WTC11 (cell line): ENCODE results near the gene PLEKHG5. TPM values are rescaled to one million over a fixed set of nuclear protein-coding genes. Genes with fewer than 3 reads are reported as not detected.

Experiments used
- ATAC-seq: fragments of 200-7000 bp; cut with Tn5 transposase; 2 replicates; pipeline ENCODE4 v1.10.0; 2021; ENCODE audit warnings: mild to moderate bottlenecking, moderate library complexity
- CTCF ChIA-PET: fragments of 300-600 bp; sonication (Branson Sonifier 250); formaldehyde crosslinking; loops from one replicate; lab custom pipeline; 2021; ENCODE audit warnings: antibody characterized with exemption; lab: Charles Lee
- POLR2A ChIA-PET: fragments of 350-600 bp; sonication (Branson Sonifier 250); formaldehyde crosslinking; loops from one replicate; lab custom pipeline; 2021; ENCODE audit warnings: antibody characterized with exemption; lab: Charles Lee
- DNase-seq: peaks from one replicate; pipeline ENCODE4 v3.0.0; 2021; ENCODE audit warnings: low spot score
- H3K27ac Mint-ChIP-seq: 2 replicates; pipeline ENCODE4 v1.8.0; 2021; ENCODE audit warnings: mixed read lengths
- H3K27me3 Mint-ChIP-seq: 2 replicates; pipeline ENCODE4 v1.8.0; 2021; ENCODE audit warnings: low read depth, mild to moderate bottlenecking, moderate library complexity, mixed read lengths
- H3K36me3 Mint-ChIP-seq: 2 replicates; pipeline ENCODE4 v1.8.0; 2021; ENCODE audit warnings: mixed read lengths
- H3K4me1 Mint-ChIP-seq: 2 replicates; pipeline ENCODE4 v1.8.0; 2022; ENCODE audit warnings: mixed read lengths
- H3K4me3 Mint-ChIP-seq: 2 replicates; pipeline ENCODE4 v1.8.0; 2021; ENCODE audit warnings: mild to moderate bottlenecking, moderate library complexity, mixed read lengths
- H3K9me3 Mint-ChIP-seq: 2 replicates; pipeline ENCODE4 v1.8.0; 2021; ENCODE audit warnings: mixed read lengths
- ARID4B ChIP-seq: sonication (generic); formaldehyde crosslinking; IDR thresholded peaks from 2 replicates; pipeline ENCODE4 v1.8.0; 2023; ENCODE audit warnings: missing genetic modification reagents, mild to moderate bottlenecking, borderline replicate concordance
- ATF3 ChIP-seq: sonication (generic); formaldehyde crosslinking; conservative IDR thresholded peaks from 2 replicates; pipeline ENCODE4 v1.8.1; 2022; ENCODE audit warnings: mild to moderate bottlenecking, missing genetic modification reagents
- JAZF1 ChIP-seq: fragments of 250-450 bp; sonication (Bioruptor Pico); IDR thresholded peaks from 2 replicates; pipeline ENCODE4 v1.9.0; 2021; ENCODE audit warnings: moderate library complexity, mild to moderate bottlenecking, inconsistent platforms
- MLX ChIP-seq: sonication (generic); formaldehyde crosslinking; IDR thresholded peaks from 2 replicates; pipeline ENCODE4 v1.8.1; 2023; ENCODE audit warnings: mild to moderate bottlenecking, missing genetic modification reagents, moderate library complexity
- MYBL2 ChIP-seq: sonication (generic); formaldehyde crosslinking; IDR thresholded peaks from 2 replicates; pipeline ENCODE4 v1.8.1; 2023; ENCODE audit warnings: mild to moderate bottlenecking, moderate library complexity, missing genetic modification reagents
- NFATC4 ChIP-seq: fragments of 250-450 bp; sonication (Bioruptor Pico); IDR thresholded peaks from 2 replicates; pipeline ENCODE4 v1.9.0; 2021; ENCODE audit warnings: mild to moderate bottlenecking
- NFE2L1 ChIP-seq: sonication (generic); formaldehyde crosslinking; IDR thresholded peaks from 2 replicates; pipeline ENCODE4 v1.8.1; 2023; ENCODE audit warnings: missing genetic modification reagents
- NFYB ChIP-seq: sonication (generic); formaldehyde crosslinking; conservative IDR thresholded peaks from 2 replicates; pipeline ENCODE4 v1.8.0; 2022; ENCODE audit warnings: low read depth, missing genetic modification reagents
- NR2C2 ChIP-seq: sonication (generic); formaldehyde crosslinking; IDR thresholded peaks from 2 replicates; pipeline ENCODE4 v1.8.0; 2022; ENCODE audit warnings: mild to moderate bottlenecking, missing genetic modification reagents
- SMAD3 ChIP-seq: sonication (generic); formaldehyde crosslinking; IDR thresholded peaks from 2 replicates; pipeline ENCODE4 v1.8.0; 2022; ENCODE audit warnings: missing genetic modification reagents, mild to moderate bottlenecking, borderline replicate concordance
- SP1 ChIP-seq: sonication (generic); formaldehyde crosslinking; conservative IDR thresholded peaks from 2 replicates; pipeline ENCODE4 v1.8.1; 2022; ENCODE audit warnings: missing genetic modification reagents
- TEAD1 ChIP-seq: sonication (generic); formaldehyde crosslinking; IDR thresholded peaks from 2 replicates; pipeline ENCODE4 v1.8.0; 2022; ENCODE audit warnings: mild to moderate bottlenecking, missing genetic modification reagents
- ZBTB43 ChIP-seq: sonication (generic); formaldehyde crosslinking; IDR thresholded peaks from 2 replicates; pipeline ENCODE4 v1.8.1; 2023; ENCODE audit warnings: mild to moderate bottlenecking, missing genetic modification reagents
- ZNF138 ChIP-seq: sonication (generic); formaldehyde crosslinking; conservative IDR thresholded peaks from 2 replicates; pipeline ENCODE4 v1.8.1; 2022; ENCODE audit warnings: mild to moderate bottlenecking, moderate library complexity, missing genetic modification reagents
- ZNF423 ChIP-seq: fragments of 250-450 bp; sonication (Bioruptor Pico); IDR thresholded peaks from 2 replicates; pipeline ENCODE4 v2.1.2; 2022; ENCODE audit warnings: mild to moderate bottlenecking, moderate library complexity
- total RNA-seq: library from RNA; stranded (reverse); gene quantifications from 3 replicates; pipeline ENCODE4 v1.2.3, GENCODE V29; 2021
- TF ChIP-seq, protein P1 (sequence below): sonication (generic); formaldehyde crosslinking; IDR thresholded peaks from 2 replicates; pipeline ENCODE4 v1.8.1; 2022; ENCODE audit warnings: mild to moderate bottlenecking, missing genetic modification reagents, moderate library complexity, borderline replicate concordance
- TF ChIP-seq, protein P2 (sequence below): sonication (generic); formaldehyde crosslinking; IDR thresholded peaks from 2 replicates; pipeline ENCODE4 v1.8.1; 2022; ENCODE audit warnings: low read depth, missing genetic modification reagents, borderline replicate concordance
- TF ChIP-seq, protein P3 (sequence below): fragments of 250-450 bp; sonication (Bioruptor Pico); IDR thresholded peaks from 2 replicates; pipeline ENCODE4 v1.9.0; 2021; ENCODE audit warnings: moderate library complexity, mild to moderate bottlenecking, inconsistent platforms, borderline replicate concordance
- TF ChIP-seq, protein P4 (sequence below): fragments of 250-450 bp; sonication (Bioruptor Pico); IDR thresholded peaks from 2 replicates; pipeline ENCODE4 v1.8.0; 2021; ENCODE audit warnings: mild to moderate bottlenecking

Gene PLEKHG5
- total RNA-seq, 1 experiment from 2014 or later, result 27.5 TPM

DNA sequence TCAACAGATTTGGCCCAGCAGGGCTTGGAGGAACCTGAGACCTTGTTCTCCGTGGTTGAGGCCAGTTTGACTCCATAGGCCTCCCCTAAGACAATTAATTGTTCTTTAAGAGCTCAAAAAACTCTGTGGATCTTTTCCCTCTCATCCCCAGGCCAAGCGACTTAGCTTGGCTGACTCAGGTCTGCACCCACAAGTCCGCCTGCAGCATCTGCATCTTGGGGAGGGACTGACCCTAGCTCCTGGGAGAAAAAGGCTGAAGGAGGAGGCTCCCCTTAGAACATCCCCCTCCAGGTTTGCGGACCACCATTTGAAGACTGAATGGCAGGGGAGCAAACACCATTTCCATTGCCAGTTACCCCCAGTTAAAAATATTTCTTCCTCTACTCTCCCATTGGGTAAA, 70.2 kb downstream of the PLEKHG5 start (continued):
- TF ChIP-seq ZBTB43 (CRISPR knock-in tag) (no peak), NR2C2 (CRISPR knock-in tag) (no peak), NFATC4 (CRISPR knock-in tag) (no peak), ATF3 (CRISPR knock-in tag) (no peak), NFYB (CRISPR knock-in tag) (no peak), MLX (CRISPR knock-in tag) (no peak), NFE2L1 (CRISPR knock-in tag) (no peak), SMAD3 (CRISPR knock-in tag) (no peak), JAZF1 (CRISPR knock-in tag) (no peak), TEAD1 (CRISPR knock-in tag) (no peak)
- TF ChIP-seq, protein P1, sequence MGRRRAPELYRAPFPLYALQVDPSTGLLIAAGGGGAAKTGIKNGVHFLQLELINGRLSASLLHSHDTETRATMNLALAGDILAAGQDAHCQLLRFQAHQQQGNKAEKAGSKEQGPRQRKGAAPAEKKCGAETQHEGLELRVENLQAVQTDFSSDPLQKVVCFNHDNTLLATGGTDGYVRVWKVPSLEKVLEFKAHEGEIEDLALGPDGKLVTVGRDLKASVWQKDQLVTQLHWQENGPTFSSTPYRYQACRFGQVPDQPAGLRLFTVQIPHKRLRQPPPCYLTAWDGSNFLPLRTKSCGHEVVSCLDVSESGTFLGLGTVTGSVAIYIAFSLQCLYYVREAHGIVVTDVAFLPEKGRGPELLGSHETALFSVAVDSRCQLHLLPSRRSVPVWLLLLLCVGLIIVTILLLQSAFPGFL, result no peak
- TF ChIP-seq, protein P2, sequence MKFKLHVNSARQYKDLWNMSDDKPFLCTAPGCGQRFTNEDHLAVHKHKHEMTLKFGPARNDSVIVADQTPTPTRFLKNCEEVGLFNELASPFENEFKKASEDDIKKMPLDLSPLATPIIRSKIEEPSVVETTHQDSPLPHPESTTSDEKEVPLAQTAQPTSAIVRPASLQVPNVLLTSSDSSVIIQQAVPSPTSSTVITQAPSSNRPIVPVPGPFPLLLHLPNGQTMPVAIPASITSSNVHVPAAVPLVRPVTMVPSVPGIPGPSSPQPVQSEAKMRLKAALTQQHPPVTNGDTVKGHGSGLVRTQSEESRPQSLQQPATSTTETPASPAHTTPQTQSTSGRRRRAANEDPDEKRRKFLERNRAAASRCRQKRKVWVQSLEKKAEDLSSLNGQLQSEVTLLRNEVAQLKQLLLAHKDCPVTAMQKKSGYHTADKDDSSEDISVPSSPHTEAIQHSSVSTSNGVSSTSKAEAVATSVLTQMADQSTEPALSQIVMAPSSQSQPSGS (CRISPR knock-in tag), result no peak
- TF ChIP-seq, protein P3, sequence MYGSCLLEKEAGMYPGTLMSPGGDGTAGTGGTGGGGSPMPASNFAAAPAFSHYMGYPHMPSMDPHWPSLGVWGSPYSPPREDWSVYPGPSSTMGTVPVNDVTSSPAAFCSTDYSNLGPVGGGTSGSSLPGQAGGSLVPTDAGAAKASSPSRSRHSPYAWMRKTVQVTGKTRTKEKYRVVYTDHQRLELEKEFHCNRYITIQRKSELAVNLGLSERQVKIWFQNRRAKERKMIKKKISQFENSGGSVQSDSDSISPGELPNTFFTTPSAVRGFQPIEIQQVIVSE (CRISPR knock-in tag), result no peak

DNA sequence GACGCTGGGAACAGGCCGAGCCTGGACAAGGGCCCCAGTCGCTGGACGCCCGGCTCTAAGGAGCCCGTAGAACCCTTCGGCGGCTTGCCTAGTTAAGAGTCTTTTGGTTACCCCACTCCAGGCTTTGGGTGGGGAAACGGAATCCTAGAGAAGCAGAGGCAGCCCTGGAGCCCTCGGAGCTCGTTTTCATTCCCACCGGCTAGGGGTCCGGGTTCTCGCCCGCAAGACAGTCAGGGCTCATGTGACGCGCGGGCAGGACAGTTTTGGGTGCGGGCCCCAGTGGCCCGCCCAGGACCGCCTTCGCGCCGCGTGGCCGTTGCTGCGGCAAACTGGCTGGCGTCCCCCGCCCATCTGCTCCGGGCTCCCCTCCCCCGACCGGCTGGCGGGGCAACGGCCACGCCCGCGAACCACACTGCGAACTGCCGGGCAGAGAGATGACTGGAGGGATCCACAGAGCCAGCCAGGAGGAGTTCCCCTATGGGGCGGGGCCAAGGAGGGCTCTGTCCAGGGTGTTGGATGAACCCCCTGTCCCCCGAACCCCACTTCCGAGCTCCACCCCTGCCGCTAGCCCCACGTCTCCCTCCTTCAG, 70.9 kb downstream of the PLEKHG5 start:
- Mint-ChIP-seq H3K27ac (no peak overlapping the region), H3K9me3 (no peaks in the 10 kb centered on the region), H3K36me3 (no peaks in the 10 kb centered on the region), H3K4me3 (peak overlapping the region; percentile 60), H3K27me3 (peaks cover 92% of the 10 kb centered on the region), H3K4me1 (peaks cover 11% of the 10 kb centered on the region)
- peak; percentile 5 for ATAC-seq
- ChIA-PET POLR2A (interaction anchor here (1.0 to 1.3 kb wide), 2 partner anchors 35 to 176 kb away, joined by 3 read pairs; no protein-coding TSS in a partner anchor), CTCF (interaction anchor here (0.7 to 6.9 kb wide), 24 partner anchors 12 to 1114 kb away, joined by 3 to 281 read pairs (median 7); partner anchors contain the start of genes HES3 and RNF207)
- TF ChIP-seq MYBL2 (CRISPR knock-in tag) (0 out of 2 replicates have a peak, but pooled peaks have one; percentile 32), ZNF138 (CRISPR knock-in tag) (no peak)
- peak; percentile 57 for DNase-seq

GRCh38 chr1:6419804-6420453, 71.5 kb downstream of the PLEKHG5 start, which contains the start of gene HES2:
Gene HES2, minus strand, starts transcription at chr1:6419919. Its CDS starts 99 bp downstream, at chr1:6419820.
- peaks cover 93% of the 10 kb centered on the region for H3K27me3 Mint-ChIP-seq
- ATAC-seq (peak; percentile 15), DNase-seq (peak; percentile 59)
- ChIA-PET POLR2A (interaction anchor here (1.0 to 1.3 kb wide), 2 partner anchors 34 to 175 kb away, joined by 3 read pairs; no protein-coding TSS in a partner anchor), CTCF (interaction anchor here (0.5 to 6.9 kb wide), 32 partner anchors 10 to 1701 kb away, joined by 3 to 281 read pairs (median 4); partner anchors contain the start of genes ACOT7, HES3 and RNF207)
- H3K4me1 Mint-ChIP-seq, result peaks cover 17% of the 10 kb centered on the region
- no peak within 1 kb of the TSS for H3K27ac Mint-ChIP-seq
- peak; percentile 11; the same call in 1 of the 2 replicates for TF ChIP-seq SP1 (CRISPR knock-in tag)
- TF ChIP-seq, protein P4, sequence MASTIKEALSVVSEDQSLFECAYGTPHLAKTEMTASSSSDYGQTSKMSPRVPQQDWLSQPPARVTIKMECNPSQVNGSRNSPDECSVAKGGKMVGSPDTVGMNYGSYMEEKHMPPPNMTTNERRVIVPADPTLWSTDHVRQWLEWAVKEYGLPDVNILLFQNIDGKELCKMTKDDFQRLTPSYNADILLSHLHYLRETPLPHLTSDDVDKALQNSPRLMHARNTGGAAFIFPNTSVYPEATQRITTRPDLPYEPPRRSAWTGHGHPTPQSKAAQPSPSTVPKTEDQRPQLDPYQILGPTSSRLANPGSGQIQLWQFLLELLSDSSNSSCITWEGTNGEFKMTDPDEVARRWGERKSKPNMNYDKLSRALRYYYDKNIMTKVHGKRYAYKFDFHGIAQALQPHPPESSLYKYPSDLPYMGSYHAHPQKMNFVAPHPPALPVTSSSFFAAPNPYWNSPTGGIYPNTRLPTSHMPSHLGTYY (CRISPR knock-in tag), result no peak
- TF ChIP-seq ARID4B (CRISPR knock-in tag), result 0 out of 2 replicates have a peak, but pooled peaks have one; percentile 31
- peak; percentile 45 for TF ChIP-seq ZNF423 (CRISPR knock-in tag)
- H3K9me3 Mint-ChIP-seq, result no peaks in the 10 kb centered on the region
- no peaks in the 10 kb centered on the region for H3K36me3 Mint-ChIP-seq
- H3K4me3 Mint-ChIP-seq, result peak within 1 kb of the TSS; percentile 62
